ENCODE measurements around the gene KRTAP19-5.

The KRTAP19-5 gene

GRCh38 chr21:30487336-30487735 is 14.6 kb downstream of the KRTAP19-5 start, which contains the start of gene KRTAP19-2:
Gene KRTAP19-2 (minus strand): TSS chr21:30487436. CDS start chr21:30487348, 88 bp downstream.
- TF ChIP-seq CTCF (conservative IDR thresholded peaks at IDR 0.05; ENCODE audit: control insufficient read depth, insufficient read depth, low read depth, low read length) = no peak
- no peak within 1 kb of the TSS for H3K4me3 ChIP-seq (ENCODE audit: control insufficient read depth, low read depth, low read length)
- no peak for DNase-seq (ENCODE audit: low read depth)

GRCh38 chr21:30486180-30486579 is 15.8 kb downstream of the KRTAP19-5 start:
- no peak for DNase-seq (ENCODE audit: low read depth)
- no peak for TF ChIP-seq CTCF (conservative IDR thresholded peaks at IDR 0.05; ENCODE audit: control insufficient read depth, insufficient read depth, low read depth, low read length)
- no peak overlapping the region for H3K4me3 ChIP-seq (ENCODE audit: control insufficient read depth, low read depth, low read length)

GRCh38 chr21:30482130-30482529 is 19.8 kb downstream of the KRTAP19-5 start:
- TF ChIP-seq CTCF (conservative IDR thresholded peaks at IDR 0.05; ENCODE audit: control insufficient read depth, insufficient read depth, low read depth, low read length) = no peak
- no peak for DNase-seq (ENCODE audit: low read depth)
- no peak overlapping the region for H3K4me3 ChIP-seq (ENCODE audit: control insufficient read depth, low read depth, low read length)

GRCh38 chr21:30480145-30480544 is 21.8 kb downstream of the KRTAP19-5 start, which contains the start of gene KRTAP19-1:
Gene KRTAP19-1 (minus strand): TSS chr21:30480367. CDS start chr21:30480317, 50 bp downstream.
- TF ChIP-seq CTCF (conservative IDR thresholded peaks at IDR 0.05; ENCODE audit: control insufficient read depth, insufficient read depth, low read depth, low read length) = no peak
- no peak within 1 kb of the TSS for H3K4me3 ChIP-seq (ENCODE audit: control insufficient read depth, low read depth, low read length)
- no peak for DNase-seq (ENCODE audit: low read depth)

GRCh38 chr21:30479259-30479658 is 22.7 kb downstream of the KRTAP19-5 start:
- TF ChIP-seq CTCF (conservative IDR thresholded peaks at IDR 0.05; ENCODE audit: control insufficient read depth, insufficient read depth, low read depth, low read length) = no peak
- DNase-seq (ENCODE audit: low read depth) = no peak
- no peak overlapping the region for H3K4me3 ChIP-seq (ENCODE audit: control insufficient read depth, low read depth, low read length)

GRCh38 chr21:30478004-30478403 is 23.9 kb downstream of the KRTAP19-5 start:
- H3K4me3 ChIP-seq (ENCODE audit: control insufficient read depth, low read depth, low read length) = no peak overlapping the region
- no peak for TF ChIP-seq CTCF (conservative IDR thresholded peaks at IDR 0.05; ENCODE audit: control insufficient read depth, insufficient read depth, low read depth, low read length)
- DNase-seq (ENCODE audit: low read depth) = no peak
